GM12891 (cell line): Measurements from ENCODE around the gene RET.
"Not testable (repeated sequence)": the region's sequence is repeated elsewhere in the genome, so short reads cannot be mapped to it uniquely, and the experiment has no call there.

ENCODE experiments used
- DNase-seq: peaks from one replicate; pipeline ENCODE4 v3.0.0; 2011; ENCODE audit warnings: low spot score; ENCODE audit not compliant: insufficient read length
- FAIRE-seq: peaks from 2 replicates; lab custom pipeline; 2011; peaks lifted over from hg19 to GRCh38; lab: Jason Lieb, UNC
- PAX5 ChIP-seq: IDR thresholded peaks from 2 replicates; pipeline ENCODE4 v1.6.1; 2011; ENCODE audit warnings: low read length, moderate library complexity, mild to moderate bottlenecking; ENCODE audit not compliant: insufficient read depth, severe bottlenecking
- POLR2A ChIP-seq: IDR thresholded peaks from 2 replicates; pipeline ENCODE4 v1.6.1; 2011; ENCODE audit warnings: low read depth, low read length, control low read depth
- POLR2AphosphoS5 ChIP-seq: IDR thresholded peaks from 2 replicates; pipeline ENCODE4 v1.6.1; 2011; ENCODE audit warnings: low read depth, low read length, control low read depth
- POU2F2 ChIP-seq: IDR thresholded peaks from 2 replicates; pipeline ENCODE4 v1.6.1; 2011; ENCODE audit warnings: low read depth, mild to moderate bottlenecking, control low read depth, low read length, moderate library complexity
- SPI1 ChIP-seq: IDR thresholded peaks from 2 replicates; pipeline ENCODE4 v1.6.1; 2011; ENCODE audit warnings: low read depth, low read length, control low read depth
- TAF1 ChIP-seq: IDR thresholded peaks from 2 replicates; pipeline ENCODE4 v1.6.1; 2011; ENCODE audit warnings: low read depth, low read length, control low read depth

The RET gene

DNA sequence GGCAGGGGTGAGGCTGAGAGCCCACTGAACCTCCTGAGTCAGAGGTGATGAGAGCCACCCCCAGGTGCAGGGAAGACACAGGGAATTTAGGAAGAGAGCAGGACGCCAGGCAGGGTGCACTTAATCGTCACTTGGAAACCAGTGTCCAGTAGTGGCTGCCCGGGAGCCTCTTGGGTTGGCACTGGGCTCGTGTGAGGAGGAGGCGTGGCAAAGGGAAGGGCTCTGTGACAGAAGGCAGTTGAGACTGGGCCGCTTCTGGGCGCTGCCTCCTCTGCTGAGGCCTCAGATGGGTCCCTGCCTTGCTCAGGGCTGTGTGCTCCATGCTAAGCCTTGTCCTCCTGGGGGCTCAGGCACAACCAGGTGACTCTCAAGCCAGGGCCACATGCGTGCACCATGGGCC, 13.3 kb downstream of the RET start:
- FAIRE-seq = no peak
- TF ChIP-seq SPI1 (no peak), POLR2AphosphoS5 (no peak), POLR2A (no peak), PAX5 (no peak), POU2F2 (no peak), TAF1 (no peak)

DNA sequence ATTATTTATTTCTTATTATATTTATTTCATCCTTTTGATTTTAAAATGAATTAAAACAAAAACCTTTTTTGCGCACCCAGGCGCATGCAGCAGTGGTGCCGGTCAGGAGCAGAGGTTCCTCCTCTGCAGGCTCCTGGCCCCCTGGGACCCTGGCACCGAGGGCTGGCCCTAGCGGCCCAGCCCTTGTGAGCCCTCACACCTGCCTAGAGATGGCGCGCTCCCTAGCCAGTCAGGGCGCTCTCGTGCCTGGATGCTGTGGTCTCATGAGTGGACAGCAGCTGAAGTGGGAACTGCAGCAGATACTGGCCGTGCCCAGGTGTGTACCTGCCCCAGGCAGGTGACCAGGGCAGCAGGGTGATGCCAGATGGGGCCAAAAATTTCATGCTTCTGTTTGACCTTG, 13.8 kb downstream of the RET start:
- FAIRE-seq (no peak), DNase-seq (no peak)
- TF ChIP-seq SPI1 = no peak

More for the DNA sequence above, 13.3 kb downstream of the RET start:
- no peak for DNase-seq

DNA sequence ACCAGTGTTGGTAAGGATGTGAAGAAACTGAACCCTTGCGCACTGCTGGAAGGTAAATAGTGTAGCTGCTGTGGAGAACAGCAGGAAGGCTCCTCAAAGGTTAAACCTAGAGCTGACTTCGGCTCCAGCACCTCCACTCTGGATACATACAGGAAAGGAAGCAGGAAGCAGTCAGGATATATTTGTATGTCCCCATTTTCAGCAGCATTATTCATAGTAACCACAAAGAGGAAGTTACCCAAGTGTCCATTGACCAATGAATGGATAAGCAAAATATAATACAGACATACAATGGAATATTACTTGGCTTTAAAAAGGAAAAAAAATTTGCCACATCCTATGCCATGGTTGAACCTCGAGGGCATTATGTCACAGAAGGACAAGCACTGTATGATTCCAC, 15.0 kb downstream of the RET start:
- no peak for FAIRE-seq
- TF ChIP-seq SPI1 (no peak), POLR2A (no peak), POU2F2 (no peak), POLR2AphosphoS5 (no peak), TAF1 (no peak), PAX5 (no peak)
- no peak for DNase-seq

DNA sequence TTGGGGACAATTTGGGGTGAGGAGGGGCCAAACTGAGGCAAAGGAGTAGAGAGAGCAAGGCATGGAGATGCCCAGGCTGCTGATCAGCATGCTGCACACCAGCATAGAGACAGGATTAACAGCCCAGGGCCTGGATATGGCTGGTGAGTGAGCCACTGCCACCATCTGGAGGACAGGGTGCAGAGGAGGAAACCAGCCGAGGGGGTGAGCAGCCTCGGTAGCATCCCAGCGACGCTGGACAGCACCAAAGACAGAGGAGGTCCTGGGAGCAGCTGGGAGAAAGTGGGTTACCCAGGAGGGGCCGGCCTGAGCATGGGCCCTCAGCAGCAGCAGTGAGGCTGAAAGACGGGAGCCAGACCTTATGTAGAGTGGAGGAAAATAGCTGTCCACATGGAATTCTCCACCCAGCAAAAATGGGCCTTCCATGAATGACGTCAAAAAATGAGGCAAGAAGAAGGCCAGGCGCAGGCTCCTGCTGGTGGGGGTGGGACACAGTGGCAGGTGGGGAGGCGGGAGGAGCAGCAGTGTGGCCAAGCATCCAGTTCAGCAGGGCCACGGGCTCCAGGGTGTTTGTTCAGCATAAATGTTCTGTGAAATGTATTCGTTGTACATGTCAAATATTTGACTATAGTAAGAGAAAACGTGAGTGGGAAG, 16.7 kb downstream of the RET start:
- TF ChIP-seq PAX5 (no peak), POLR2AphosphoS5 (no peak), POU2F2 (no peak), SPI1 (no peak), POLR2A (no peak), TAF1 (no peak)
- no peak for FAIRE-seq
- DNase-seq = no peak

DNA sequence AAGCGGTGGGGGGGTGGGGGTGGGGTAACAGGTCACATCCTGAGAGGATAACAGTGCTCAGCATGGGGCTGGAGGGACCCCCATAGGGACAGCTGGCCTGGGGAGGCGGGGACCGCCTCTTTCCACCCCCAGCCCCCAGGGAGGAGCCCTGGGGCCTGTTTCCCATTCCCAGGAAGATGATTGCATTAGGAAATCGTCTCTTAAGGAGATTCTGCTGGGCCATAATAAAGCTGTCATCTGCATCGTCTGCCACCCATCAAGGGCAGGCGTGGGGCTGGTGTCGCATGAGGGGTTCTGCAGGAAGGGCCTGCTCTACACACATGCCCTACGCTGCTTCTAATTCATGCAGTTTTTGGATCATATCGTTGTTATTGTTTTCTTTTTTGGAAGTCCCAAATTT, 17.2 kb downstream of the RET start:
- FAIRE-seq = no peak
- no peak for TF ChIP-seq POLR2AphosphoS5
- TF ChIP-seq PAX5 = no peak
- no peak for TF ChIP-seq SPI1
- no peak for TF ChIP-seq POLR2A
- TF ChIP-seq TAF1 = no peak
- TF ChIP-seq POU2F2 = no peak
- no peak for DNase-seq

DNA sequence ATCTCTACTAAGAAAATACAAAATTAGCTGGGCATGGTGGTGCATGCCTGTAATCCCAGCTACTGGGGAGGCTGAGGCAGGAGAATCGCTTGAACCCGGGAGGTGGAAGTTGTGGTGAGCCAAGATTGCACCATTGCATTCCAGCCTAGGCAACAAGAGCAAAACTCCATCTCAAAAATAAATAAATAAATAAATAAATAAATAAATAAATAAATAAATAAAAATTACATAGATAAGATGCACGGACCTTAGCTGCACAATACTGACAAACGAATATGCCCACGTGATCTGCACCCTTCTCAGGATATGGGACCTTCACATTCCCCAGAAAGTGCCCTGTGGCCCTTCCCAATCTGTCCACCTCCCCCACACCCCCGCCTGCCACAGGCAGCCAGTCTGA, 22.5 kb downstream of the RET start:
- DNase-seq, FAIRE-seq: not testable (repeated sequence)

DNA sequence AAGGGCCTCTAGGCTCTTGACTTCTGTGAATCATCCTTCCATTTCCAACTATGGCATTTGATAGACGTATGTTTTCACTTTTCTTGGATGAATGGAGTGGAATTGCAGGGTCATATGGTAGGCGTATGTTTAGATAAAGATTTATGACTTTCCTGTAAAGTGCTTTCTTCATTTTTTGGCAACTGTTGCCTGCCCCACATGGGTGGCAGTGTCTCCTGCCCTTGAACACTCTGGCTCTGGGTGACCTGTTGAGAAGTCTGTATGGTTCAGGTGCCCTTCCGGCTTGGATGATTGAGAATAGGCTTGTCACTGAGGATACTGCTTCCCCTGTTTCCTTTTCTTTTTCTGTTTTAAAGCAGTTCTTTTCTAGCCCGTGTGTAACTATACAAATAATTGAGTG, 23.1 kb downstream of the RET start:
- FAIRE-seq (no peak), DNase-seq (no peak)
- TF ChIP-seq POLR2AphosphoS5 (no peak), POLR2A (no peak), TAF1 (no peak), PAX5 (no peak), SPI1 (no peak), POU2F2 (no peak)

DNA sequence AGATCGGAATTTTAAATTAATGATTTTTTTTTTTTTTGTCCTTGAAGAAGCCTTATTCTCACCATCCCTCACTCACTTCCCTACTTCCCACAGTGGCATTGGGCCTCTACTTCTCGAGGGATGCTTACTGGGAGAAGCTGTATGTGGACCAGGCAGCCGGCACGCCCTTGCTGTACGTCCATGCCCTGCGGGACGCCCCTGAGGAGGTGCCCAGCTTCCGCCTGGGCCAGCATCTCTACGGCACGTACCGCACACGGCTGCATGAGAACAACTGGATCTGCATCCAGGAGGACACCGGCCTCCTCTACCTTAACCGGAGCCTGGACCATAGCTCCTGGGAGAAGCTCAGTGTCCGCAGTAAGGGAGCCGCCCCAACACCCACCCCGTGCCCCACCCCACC, 23.5 kb downstream of the RET start:
- no peak for TF ChIP-seq POLR2A
- FAIRE-seq = no peak
- no peak for DNase-seq

DNA sequence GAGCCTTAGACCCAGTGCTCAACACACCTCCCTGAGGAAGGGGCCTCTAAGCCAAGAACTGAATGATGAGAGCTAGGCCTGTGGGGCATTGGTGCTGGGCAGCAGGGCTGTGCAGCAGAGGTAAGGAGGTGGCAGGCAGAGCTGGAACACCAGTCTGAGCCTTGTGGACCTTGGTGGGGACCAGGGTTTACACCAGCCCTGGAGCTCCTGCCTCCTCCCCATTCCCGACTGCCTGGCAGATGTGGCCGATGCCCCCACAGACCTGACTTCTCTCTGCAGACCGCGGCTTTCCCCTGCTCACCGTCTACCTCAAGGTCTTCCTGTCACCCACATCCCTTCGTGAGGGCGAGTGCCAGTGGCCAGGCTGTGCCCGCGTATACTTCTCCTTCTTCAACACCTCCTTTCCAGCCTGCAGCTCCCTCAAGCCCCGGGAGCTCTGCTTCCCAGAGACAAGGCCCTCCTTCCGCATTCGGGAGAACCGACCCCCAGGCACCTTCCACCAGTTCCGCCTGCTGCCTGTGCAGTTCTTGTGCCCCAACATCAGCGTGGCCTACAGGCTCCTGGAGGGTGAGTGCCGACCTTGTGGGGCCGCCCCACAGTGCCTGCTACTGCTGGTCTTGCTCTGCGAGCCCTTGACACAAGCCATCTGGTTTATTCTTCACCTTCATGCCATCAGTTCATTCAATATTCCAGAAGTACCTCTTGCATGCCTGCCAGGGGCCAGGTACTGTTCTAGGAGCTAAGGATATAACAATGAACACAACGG, 25.4 kb downstream of the RET start:
- DNase-seq = no peak
- TF ChIP-seq SPI1 = no peak
- TF ChIP-seq POU2F2 = no peak
- TF ChIP-seq PAX5 = no peak
- no peak for TF ChIP-seq TAF1
- TF ChIP-seq POLR2AphosphoS5 = no peak
- TF ChIP-seq POLR2A = no peak
- no peak for FAIRE-seq
